CD4-positive, alpha-beta T cell treated with Interferon alpha-2 for 1 hour (primary cell): Measurements from ENCODE around the gene SMAD4.
A peak's percentile ranks its signal among the peaks of the same experiment; 100 is the strongest.
"Not testable (repeated sequence)": the region's sequence is repeated elsewhere in the genome, so short reads cannot be mapped to it uniquely, and the experiment has no call there.

Experiments
- DNase-seq, 2 donors: peaks; one replicate each; pipeline ENCODE4 v3.0.0-alpha.2; 2020 to 2022

The SMAD4 gene

DNA sequence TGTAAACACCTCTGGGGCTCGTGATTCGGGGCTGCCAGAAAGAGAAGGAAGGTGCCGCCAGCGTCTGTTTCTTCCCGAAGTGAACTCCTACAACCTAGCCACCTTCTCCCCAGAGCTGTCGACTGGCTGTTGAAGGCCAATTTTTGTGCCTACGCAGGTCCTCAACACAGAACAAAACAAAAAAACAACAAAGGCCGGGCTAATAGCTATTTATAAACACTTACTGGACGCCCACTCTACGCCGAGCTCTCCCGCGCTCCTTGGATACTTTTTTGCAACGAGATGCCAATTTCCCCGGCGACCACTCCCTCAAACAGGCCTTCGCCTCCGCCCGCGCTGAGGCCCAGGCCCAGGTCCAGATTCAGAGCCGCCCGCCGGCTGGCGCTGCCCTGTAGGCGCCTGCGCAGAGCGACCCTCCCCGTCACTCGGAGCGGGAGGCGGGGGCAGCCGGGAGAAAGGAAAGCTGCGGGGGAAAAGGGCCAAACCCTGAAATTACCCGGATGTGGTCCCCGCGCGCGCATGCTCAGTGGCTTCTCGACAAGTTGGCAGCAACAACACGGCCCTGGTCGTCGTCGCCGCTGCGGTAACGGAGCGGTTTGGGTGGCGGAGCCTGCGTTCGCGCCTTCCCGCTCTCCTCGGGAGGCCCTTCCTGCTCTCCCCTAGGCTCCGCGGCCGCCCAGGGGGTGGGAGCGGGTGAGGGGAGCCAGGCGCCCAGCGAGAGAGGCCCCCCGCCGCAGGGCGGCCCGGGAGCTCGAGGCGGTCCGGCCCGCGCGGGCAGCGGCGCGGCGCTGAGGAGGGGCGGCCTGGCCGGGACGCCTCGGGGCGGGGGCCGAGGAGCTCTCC lies at the start of gene SMAD4:
Gene SMAD4 (plus strand): TSS at position 520 of the 843 bp plus-strand sequence. CDS start 16,834 bp downstream, outside the sequence.
- DNase-seq = peak; percentile 97 to 98

GRCh38 chr18:50981381-50981780 lies 48.6 kb upstream of the SMAD4 start:
- DNase-seq = no peak

DNA sequence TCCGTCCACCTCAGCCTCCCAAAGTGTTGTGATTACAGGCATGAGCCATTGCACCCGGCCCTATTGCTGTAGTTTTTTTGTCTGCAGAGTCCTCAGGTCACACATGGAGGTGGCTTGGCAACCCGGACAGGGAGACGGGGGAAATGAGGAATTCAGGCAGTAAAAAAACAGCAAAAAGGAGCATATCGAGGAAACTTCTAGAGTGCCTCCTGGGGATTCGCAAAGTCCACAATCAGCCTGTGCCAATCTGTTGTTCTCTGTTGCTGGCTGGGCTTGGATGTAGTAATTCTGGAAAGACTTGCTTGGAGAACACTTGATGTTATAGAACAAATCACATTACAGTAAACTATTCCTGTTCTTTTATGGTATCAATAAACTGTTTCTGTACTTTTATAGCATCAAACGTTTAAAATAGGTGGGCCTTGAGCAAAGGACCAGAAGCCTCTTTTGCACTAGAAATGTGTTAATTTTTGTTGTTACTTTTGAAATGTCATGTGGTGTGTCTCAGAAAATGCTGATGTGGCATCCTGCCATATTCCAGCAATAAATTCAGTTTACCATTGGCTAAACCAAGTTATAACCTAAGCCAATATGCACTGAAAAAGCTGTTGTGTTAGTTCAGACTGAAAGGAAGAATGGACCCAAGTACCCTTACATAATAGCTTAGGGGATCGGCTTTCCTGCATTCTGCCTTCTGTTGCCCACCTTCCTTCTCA lies 47.8 kb upstream of the SMAD4 start:
- DNase-seq = no peak

DNA sequence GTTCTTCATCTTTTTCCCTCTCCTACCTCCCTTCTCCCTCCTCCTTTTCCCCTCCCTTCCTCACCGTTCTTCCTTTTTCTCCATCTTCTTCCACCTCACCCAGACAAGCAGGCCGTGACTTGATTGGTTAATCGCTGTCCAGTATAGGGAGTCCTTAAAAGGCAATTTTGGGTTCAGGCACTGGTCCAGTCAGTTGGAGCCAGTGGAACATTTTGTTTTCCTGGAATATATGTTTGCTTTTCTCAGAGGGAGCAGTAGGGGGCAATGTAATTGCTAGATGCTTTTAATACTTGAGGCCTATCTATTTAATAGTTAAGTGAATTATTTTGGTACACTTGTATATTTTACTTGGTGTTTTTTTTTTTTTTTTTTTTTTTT lies 47.2 kb upstream of the SMAD4 start:
- no peak for DNase-seq

- DNase-seq = no peak
Measured at GRCh38 chr18:50986360-50987087, 43.5 kb upstream of the SMAD4 start.

GRCh38 chr18:50987261-50987660 lies 42.8 kb upstream of the SMAD4 start:
- DNase-seq = no peak

GRCh38 chr18:50989711-50990110 lies 40.3 kb upstream of the SMAD4 start:
- no peak for DNase-seq

DNA sequence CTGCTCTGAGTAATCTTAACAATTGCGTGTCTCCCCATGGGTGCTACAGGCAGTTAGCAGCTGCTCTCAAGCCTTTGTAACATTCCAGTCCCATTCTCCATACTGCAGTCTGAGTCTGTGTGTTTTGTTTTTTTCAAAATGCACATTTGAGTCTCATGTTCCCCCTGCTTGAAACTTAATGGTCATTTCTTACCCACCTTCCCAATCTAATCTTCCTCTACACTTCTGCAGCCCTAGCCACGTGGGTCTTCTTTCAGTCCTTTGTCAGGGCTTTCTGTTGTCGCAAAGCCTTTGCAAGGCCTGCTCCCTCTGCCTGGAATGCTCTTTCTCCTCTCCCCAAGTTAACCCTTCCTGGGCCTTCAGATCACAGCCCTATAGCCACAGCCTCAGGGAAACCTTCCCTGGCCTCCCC lies 37.7 kb upstream of the SMAD4 start:
- no peak for DNase-seq

DNA sequence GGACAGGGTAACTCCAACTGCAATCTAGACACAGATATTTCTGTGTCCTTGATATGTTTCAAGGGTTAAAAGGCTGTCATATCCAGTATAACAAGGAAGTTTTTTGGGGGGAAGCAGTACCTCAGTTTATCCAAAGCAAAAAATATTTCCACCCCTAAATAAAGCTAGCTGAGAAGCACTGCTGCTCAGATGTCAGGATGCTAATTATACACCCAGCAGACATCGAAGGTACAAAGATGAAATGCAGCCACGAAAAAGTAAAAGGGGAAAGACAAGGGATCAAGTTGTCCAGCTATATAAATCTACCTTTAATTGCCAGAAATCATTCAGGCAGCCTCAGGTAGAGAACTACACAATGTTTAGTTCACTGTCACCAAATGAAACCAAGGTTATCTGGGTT lies 36.0 kb upstream of the SMAD4 start:
- DNase-seq = no peak

DNA sequence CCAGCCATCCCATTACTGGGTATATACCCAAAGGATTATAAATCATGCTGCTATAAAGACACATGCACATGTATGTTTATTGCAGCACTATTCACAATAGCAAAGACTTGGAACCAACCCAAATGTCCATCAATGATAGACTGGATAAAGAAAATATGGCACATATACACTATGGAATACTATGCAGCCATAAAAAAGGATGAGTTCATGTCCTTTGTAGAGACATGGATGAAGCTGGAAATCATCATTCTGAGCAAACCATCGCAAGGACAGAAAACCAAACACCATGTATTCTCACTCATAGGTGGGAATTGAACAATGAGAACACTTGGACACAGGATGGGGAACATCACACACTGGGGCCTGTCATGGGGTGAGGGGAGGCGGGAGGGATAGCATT lies 26.8 kb upstream of the SMAD4 start:
- not testable (repeated sequence) for DNase-seq

- no peak for DNase-seq
Measured at GRCh38 chr18:51006061-51006818, 23.8 kb upstream of the SMAD4 start.

- DNase-seq = no peak
Measured at GRCh38 chr18:51006948-51007789, 22.8 kb upstream of the SMAD4 start.

DNA sequence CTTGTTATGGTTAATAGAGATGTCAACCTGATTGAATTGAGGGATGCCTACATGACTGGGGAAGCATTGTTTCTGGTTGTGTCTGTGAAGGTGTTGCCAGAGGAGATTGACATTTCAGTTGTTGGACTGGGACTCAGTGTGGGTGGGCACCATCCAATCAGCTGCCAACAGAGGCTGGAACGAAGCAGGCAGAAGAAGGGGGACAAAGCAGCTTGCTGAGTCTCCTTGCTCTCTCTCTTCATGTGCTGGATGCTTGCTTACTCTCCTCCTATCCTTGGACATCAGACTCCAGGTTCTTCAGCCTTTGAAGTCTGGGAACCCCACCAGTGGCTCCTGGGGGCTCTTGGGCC lies 22.2 kb upstream of the SMAD4 start:
- DNase-seq = no peak

DNA sequence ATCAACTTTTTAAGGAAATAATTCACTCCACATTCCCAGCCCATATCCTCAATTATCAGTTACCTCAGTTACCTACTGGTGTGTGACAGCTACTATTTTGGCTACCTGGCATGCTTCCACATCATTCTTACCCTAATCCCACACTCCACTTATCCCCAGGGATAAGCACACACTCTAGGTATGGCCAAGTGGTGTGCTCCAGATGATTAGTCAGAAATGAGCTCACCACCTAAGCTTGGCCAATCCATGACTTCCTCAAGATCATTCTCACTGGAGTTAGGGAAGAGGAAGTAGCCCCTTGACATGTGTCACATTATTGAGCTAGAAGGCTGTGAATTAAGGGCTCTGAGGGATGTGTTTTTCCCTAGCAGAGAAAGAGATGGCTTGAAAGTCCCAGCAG lies 20.9 kb upstream of the SMAD4 start:
- DNase-seq = no peak

DNA sequence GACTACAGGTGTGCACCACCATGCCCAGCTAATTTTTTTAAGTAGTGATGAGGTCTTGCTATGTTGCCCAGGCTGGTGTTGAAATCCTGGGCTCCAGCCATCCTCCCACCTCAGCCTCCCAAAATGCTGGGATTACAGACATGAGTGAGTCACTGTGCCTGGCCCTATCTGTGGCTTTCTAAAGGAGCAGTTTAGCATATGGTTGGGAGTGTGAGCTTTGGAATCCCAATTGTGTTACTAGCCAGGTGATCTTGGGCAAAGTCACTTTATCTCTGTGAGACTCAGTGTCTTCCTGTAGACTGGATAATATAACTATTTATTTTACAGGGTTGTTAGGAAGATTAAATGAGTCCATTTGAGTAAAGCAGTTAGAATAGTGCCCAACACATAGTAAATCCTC lies 19.8 kb upstream of the SMAD4 start:
- DNase-seq = no peak

GRCh38 chr18:51011709-51012108 lies 18.3 kb upstream of the SMAD4 start:
- DNase-seq = no peak

DNA sequence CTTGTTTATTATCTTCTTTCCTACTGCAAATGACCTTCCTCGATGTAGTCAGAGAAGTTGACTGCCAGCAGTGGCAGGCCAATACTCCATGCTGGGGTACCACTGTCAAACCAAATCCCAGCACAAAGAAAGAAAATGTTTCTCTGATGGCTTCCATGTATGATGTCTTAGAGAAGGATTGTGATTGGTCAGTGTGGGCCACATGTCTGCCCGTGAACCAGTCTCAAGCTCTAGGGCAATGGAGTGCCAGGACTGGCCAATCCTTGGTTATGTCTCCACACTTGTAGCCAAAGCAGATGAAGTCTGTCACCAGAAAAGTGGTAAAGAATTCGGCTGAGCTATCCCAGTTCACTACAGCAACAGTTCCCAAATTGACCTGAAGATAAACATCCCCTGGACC lies 17.6 kb upstream of the SMAD4 start:
- DNase-seq = no peak

GRCh38 chr18:51013259-51013658 lies 16.8 kb upstream of the SMAD4 start:
- no peak for DNase-seq

- DNase-seq = no peak
Measured at GRCh38 chr18:51017140-51017879, 12.7 kb upstream of the SMAD4 start.

- DNase-seq = no peak
Measured at GRCh38 chr18:51020536-51020935, 9.5 kb upstream of the SMAD4 start.
